Measurements from ENCODE around the gene SYNDIG1.

The SYNDIG1 gene

GRCh38 chr20:24603454-24603853 lies 134.0 kb downstream of the SYNDIG1 start:
- TF ChIP-seq CTCF (IDR thresholded peaks at IDR 0.05; ENCODE audit: low read depth, low read length, missing control alignments), result no peak
- no peak for DNase-seq
- Histone ChIP-seq H3K4me3 (ENCODE audit: low read depth, low read length) (no peak overlapping the region), H3K27ac (no peak overlapping the region), H3K27me3 (replicated peaks) (no peaks in the 10 kb centered on the region), H3K36me3 (replicated peaks) (no peaks in the 10 kb centered on the region)
- in situ Hi-C loops (cut with HindIII; ENCODE audit: low pct_ligation_motif_present, low sequenced_read_pairs), result no loop called here

- no peak for DNase-seq
- in situ Hi-C loops (cut with HindIII; ENCODE audit: low pct_ligation_motif_present, low sequenced_read_pairs), result no loop called here
- H3K4me3 ChIP-seq (ENCODE audit: low read depth, low read length), result no peak overlapping the region
- no peak for TF ChIP-seq CTCF (IDR thresholded peaks at IDR 0.05; ENCODE audit: low read depth, low read length, missing control alignments)
- no peaks in the 10 kb centered on the region for H3K36me3 ChIP-seq (replicated peaks)
- H3K27me3 ChIP-seq (replicated peaks), result no peaks in the 10 kb centered on the region
- no peak overlapping the region for H3K27ac ChIP-seq
These were observed 135.7 kb downstream of the SYNDIG1 start for GRCh38 chr20:24604966-24605665.

GRCh38 chr20:24605937-24606455 lies 136.6 kb downstream of the SYNDIG1 start:
- no peak for DNase-seq
- Histone ChIP-seq H3K4me3 (ENCODE audit: low read depth, low read length) (no peak overlapping the region), H3K27me3 (replicated peaks) (no peaks in the 10 kb centered on the region), H3K27ac (no peak overlapping the region), H3K36me3 (replicated peaks) (no peaks in the 10 kb centered on the region)
- TF ChIP-seq CTCF (IDR thresholded peaks at IDR 0.05; ENCODE audit: low read depth, low read length, missing control alignments), result no peak
- in situ Hi-C loops (cut with HindIII; ENCODE audit: low pct_ligation_motif_present, low sequenced_read_pairs), result no loop called here

GRCh38 chr20:24607402-24607801 lies 138.0 kb downstream of the SYNDIG1 start:
- no peaks in the 10 kb centered on the region for H3K27me3 ChIP-seq (replicated peaks)
- H3K36me3 ChIP-seq (replicated peaks), result no peaks in the 10 kb centered on the region
- no peak for DNase-seq
- no peak overlapping the region for H3K4me3 ChIP-seq (ENCODE audit: low read depth, low read length)
- H3K27ac ChIP-seq, result no peak overlapping the region
- TF ChIP-seq CTCF (IDR thresholded peaks at IDR 0.05; ENCODE audit: low read depth, low read length, missing control alignments), result no peak
- in situ Hi-C loops (cut with HindIII; ENCODE audit: low pct_ligation_motif_present, low sequenced_read_pairs), result no loop called here

- no peak for DNase-seq
- Histone ChIP-seq H3K27ac (no peak overlapping the region), H3K36me3 (replicated peaks) (no peaks in the 10 kb centered on the region), H3K27me3 (replicated peaks) (no peaks in the 10 kb centered on the region), H3K4me3 (ENCODE audit: low read depth, low read length) (no peak overlapping the region)
- in situ Hi-C loops (cut with HindIII; ENCODE audit: low pct_ligation_motif_present, low sequenced_read_pairs), result no loop called here
- TF ChIP-seq CTCF (IDR thresholded peaks at IDR 0.05; ENCODE audit: low read depth, low read length, missing control alignments), result no peak
These were observed 139.7 kb downstream of the SYNDIG1 start for GRCh38 chr20:24608926-24609667.

Data from brain microvascular endothelial cell (primary cell).